Activated CD8-positive, alpha-beta T cell treated with anti-CD3 and anti-CD28 coated beads, Interleukin-2, amount 10 ng/mL, durations not matched to agents 7 days and 5 days (primary cell): Measurements from ENCODE around the gene IDI2. TPM values are rescaled to one million over a fixed set of nuclear protein-coding genes. Genes with fewer than 3 reads are reported as not detected.

Experiments used
- ATAC-seq: fragments of 150-1000 bp; cut with Tn5 transposase; one replicate; pipeline ENCODE4 v1.10.0; 2021; ENCODE audit warnings: moderate library complexity
- CTCF ChIA-PET: fragments of 350-600 bp; sonication (Branson Sonifier 250); formaldehyde crosslinking; loops from one replicate; lab custom pipeline; 2021; ENCODE audit warnings: antibody characterized with exemption; lab: Charles Lee
- POLR2A ChIA-PET: fragments of 350-600 bp; sonication (Branson Sonifier 250); formaldehyde crosslinking; loops from one replicate; lab custom pipeline; 2021; ENCODE audit warnings: antibody characterized with exemption; lab: Charles Lee
- DNase-seq: peaks from one replicate; pipeline ENCODE4 v3.0.0-alpha.2; 2020
- H3K27ac Mint-ChIP-seq: one replicate; pipeline ENCODE4 v1.8.0; 2021; ENCODE audit warnings: mild to moderate bottlenecking, mixed read lengths
- H3K27me3 Mint-ChIP-seq: one replicate; pipeline ENCODE4 v1.8.0; 2021; ENCODE audit warnings: low read depth, mixed read lengths
- H3K36me3 Mint-ChIP-seq: one replicate; pipeline ENCODE4 v1.8.0; 2021; ENCODE audit warnings: low read depth, mixed read lengths
- H3K4me1 Mint-ChIP-seq: one replicate; pipeline ENCODE4 v1.8.0; 2021; ENCODE audit warnings: low read depth, mixed read lengths
- H3K4me3 Mint-ChIP-seq: one replicate; pipeline ENCODE4 v1.8.0; 2021; ENCODE audit warnings: mild to moderate bottlenecking, mixed read lengths
- H3K9me3 Mint-ChIP-seq: one replicate; pipeline ENCODE4 v1.8.0; 2022; ENCODE audit warnings: mixed read lengths; ENCODE audit not compliant: insufficient read depth
- total RNA-seq, 2 experiments: library from RNA; stranded (reverse); gene quantifications; one replicate each; pipeline ENCODE4 v1.2.3, GENCODE V29; 2021

Gene IDI2
- total RNA-seq, 2 experiments from 2014 or later, result not detected

DNA sequence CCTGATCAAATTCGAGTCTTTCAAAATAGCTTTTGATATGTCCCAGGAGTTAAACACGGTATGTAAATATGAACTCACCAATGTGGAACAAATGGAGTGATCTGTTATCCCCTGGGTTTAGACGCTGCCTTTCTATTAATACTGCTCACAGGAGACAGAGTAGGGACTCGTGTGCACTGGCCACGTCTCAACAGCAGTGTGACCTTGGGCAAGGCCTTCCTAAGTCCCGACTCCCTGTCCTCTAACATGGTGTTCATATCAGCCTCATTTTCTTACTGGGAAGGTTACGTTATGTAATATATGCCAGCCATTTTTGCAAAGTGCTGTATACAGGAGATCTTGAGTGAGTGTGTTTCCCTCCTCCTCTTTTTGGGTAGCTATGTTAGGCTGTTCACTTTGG, 32.4 kb upstream of the IDI2 start:
- POLR2A ChIA-PET, result interaction anchor here (1.6 kb wide), 1 partner anchor 9 kb away, joined by 5 read pairs; the partner anchor contains the start of gene IDI1
- no peak for DNase-seq
- peaks cover 52% of the 10 kb centered on the region for H3K36me3 Mint-ChIP-seq
- no peaks in the 10 kb centered on the region for H3K27me3 Mint-ChIP-seq
- H3K4me3 Mint-ChIP-seq, result peak overlapping the region; percentile 97
- H3K27ac Mint-ChIP-seq, result peak overlapping the region; percentile 97
- H3K4me1 Mint-ChIP-seq, result peaks cover 79% of the 10 kb centered on the region
- CTCF ChIA-PET, result interaction anchor here (0.5 to 1.6 kb wide), 3 partner anchors 9 to 565 kb away, joined by 3 to 6 read pairs (median 3); partner anchors contain the start of gene IDI1
- H3K9me3 Mint-ChIP-seq, result no peaks in the 10 kb centered on the region
- ATAC-seq, result no peak

DNA sequence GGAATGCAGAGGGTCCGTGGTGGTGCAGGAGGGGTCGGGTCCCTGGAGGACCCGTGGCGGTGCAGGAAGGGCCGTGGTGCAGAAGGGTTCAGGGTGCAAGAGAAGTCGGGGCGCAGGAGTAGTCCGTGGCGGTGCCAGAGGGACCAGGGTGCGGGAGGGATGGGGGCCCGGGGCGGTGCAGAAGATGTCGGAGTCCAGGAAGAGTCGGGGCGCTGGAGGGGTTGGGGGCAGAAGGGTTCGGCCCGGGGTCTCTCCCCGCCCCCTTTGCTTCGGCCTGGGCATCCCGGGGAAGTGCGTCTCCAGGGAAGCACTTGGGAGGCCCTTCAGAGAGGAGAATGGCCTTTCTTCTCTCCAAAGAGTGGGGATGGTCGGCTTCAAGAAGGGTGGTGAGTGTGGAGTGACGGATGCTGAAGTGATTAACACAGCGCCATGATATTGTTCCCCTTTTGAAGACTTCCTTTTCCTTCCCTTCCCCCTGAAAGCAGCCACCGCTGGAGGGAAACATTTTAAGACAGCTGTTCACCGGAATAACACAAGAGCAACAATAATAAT, 31.5 kb upstream of the IDI2 start:
- DNase-seq, result no peak

DNA sequence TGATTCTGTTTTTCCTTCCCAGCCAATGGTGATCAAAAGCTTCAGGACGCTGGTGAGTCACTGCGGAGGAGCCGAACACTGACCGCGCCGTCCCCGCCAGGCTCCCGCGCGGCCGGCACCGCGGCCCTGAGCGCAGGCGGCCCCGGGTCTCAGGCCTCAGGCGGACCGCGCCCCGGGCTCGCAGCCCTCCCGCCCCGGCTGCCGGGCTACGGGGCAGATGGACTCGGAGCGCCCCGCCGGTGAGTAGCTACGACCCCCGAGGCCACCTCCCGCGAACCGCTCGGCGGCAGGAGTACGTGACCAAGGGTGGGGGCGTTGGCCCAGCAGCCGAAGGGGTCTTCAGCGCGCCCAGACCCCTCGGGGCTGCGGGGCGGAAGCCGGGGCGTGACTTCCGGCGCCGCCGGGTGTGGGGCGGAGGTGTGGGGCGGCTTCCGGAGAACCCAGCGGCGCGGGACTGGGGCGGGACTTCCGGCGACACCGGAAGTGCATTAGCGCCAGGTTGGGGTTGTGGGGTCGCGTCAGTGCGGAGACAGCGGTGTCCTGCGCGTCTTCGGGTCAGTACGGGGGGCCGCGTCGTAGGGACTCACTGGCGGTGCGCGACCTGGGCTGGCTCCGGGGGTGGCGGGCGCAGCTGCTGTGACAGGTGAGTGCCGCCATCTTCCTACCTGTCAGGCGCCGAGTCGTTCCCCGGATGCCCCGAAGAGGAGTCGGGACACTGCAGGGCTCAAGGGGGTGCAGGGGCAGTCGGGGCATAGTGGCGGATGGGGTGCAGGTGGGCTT, 30.9 kb upstream of the IDI2 start, which contains the start of gene WDR37:
Gene WDR37 (plus strand): TSS at position 60 of the 780 bp plus-strand sequence. CDS start 15,771 bp downstream, outside the sequence.
- Mint-ChIP-seq H3K9me3 (no peaks in the 10 kb centered on the region), H3K27ac (peak within 1 kb of the TSS; percentile 97), H3K27me3 (no peaks in the 10 kb centered on the region), H3K36me3 (peaks cover 58% of the 10 kb centered on the region), H3K4me3 (peak within 1 kb of the TSS; percentile 97), H3K4me1 (peaks cover 78% of the 10 kb centered on the region)
- DNase-seq (peak; percentile 91), ATAC-seq (peak; percentile 90)
- ChIA-PET CTCF (interaction anchor here (1.6 kb wide), 1 partner anchor 11 kb away, joined by 5 read pairs; no protein-coding TSS in a partner anchor), POLR2A (interaction anchor here (0.7 to 2.1 kb wide), 6 partner anchors 7 to 126 kb away, joined by 3 to 23 read pairs (median 4); partner anchors contain the start of genes GTPBP4, IDI1 and LARP4B)

More for the DNA sequence above, 31.5 kb upstream of the IDI2 start:
- H3K4me3 Mint-ChIP-seq, result peak overlapping the region; percentile 97
- CTCF ChIA-PET, result interaction anchor here (0.5 to 0.9 kb wide), 2 partner anchors 8 to 564 kb away, joined by 3 read pairs; partner anchors contain the start of gene IDI1
- POLR2A ChIA-PET, result interaction anchor here (1.6 to 2.1 kb wide), 2 partner anchors 8 to 13 kb away, joined by 5 to 23 read pairs; partner anchors contain the start of gene IDI1
- no peaks in the 10 kb centered on the region for H3K9me3 Mint-ChIP-seq
- peaks cover 57% of the 10 kb centered on the region for H3K36me3 Mint-ChIP-seq
- H3K27me3 Mint-ChIP-seq, result no peaks in the 10 kb centered on the region
- H3K27ac Mint-ChIP-seq, result peak overlapping the region; percentile 97
- peak; percentile 24 for ATAC-seq
- peaks cover 78% of the 10 kb centered on the region for H3K4me1 Mint-ChIP-seq

DNA sequence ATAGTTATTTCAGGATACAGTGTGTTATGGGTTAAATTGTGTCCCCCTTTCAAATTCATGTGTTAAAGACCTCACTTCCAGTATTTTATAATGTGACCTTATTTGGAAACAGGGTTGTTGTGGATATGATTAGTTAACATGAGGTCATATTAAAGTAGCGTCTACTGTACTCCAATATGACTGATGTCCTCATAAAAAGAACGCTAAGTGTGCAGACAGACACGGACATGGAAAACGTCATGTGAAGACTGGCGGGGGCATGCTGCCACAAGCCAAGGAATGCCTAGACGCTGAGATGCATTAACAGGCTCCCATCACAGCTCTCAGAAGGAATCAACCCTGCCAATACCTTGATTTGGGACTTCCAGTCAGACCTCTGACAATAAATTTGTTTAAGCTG, 29.0 kb upstream of the IDI2 start:
- ChIA-PET CTCF (interaction anchor here (1.6 kb wide), 1 partner anchor 10 kb away, joined by 5 read pairs; no protein-coding TSS in a partner anchor), POLR2A (interaction anchor here (0.6 kb wide), 1 partner anchor 62 kb away, joined by 3 read pairs; no protein-coding TSS in a partner anchor)
- H3K27me3 Mint-ChIP-seq, result no peaks in the 10 kb centered on the region
- no peak for DNase-seq
- peaks cover 56% of the 10 kb centered on the region for H3K36me3 Mint-ChIP-seq
- H3K27ac Mint-ChIP-seq, result peak overlapping the region; percentile 54
- ATAC-seq, result no peak
- H3K4me3 Mint-ChIP-seq, result peak overlapping the region; percentile 93
- no peaks in the 10 kb centered on the region for H3K9me3 Mint-ChIP-seq
- H3K4me1 Mint-ChIP-seq, result peaks cover 72% of the 10 kb centered on the region

DNA sequence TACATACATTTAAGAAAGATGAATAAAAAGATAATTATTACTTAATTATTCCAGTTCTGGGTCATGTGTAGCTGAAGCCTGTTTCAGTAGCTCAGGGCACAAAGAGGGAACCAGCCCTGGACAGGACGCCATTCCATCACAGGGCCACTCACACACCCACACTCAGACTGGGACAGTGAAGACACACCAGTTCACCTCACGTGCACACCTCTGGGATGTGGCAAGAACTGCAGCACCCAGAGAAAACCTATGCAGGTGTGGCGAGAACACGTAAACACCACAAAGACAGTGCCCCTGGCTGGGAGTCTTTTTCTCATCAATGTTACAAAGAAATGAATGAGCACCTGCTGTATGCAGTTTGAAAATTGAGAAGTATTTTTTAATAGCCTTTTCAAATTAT, 24.9 kb upstream of the IDI2 start:
- ATAC-seq (no peak), DNase-seq (peak; percentile 64)
- CTCF ChIA-PET, result interaction anchor here (1.1 kb wide), 1 partner anchor 15 kb away, joined by 3 read pairs; no protein-coding TSS in a partner anchor
- no peaks in the 10 kb centered on the region for H3K9me3 Mint-ChIP-seq
- H3K4me3 Mint-ChIP-seq, result peak overlapping the region; percentile 94
- peak overlapping the region; percentile 83 for H3K27ac Mint-ChIP-seq
- H3K36me3 Mint-ChIP-seq, result peaks cover 53% of the 10 kb centered on the region
- POLR2A ChIA-PET, result interaction anchor here (1.5 kb wide), 1 partner anchor 13 kb away, joined by 3 read pairs; no protein-coding TSS in a partner anchor
- H3K4me1 Mint-ChIP-seq, result peaks cover 65% of the 10 kb centered on the region
- no peaks in the 10 kb centered on the region for H3K27me3 Mint-ChIP-seq

DNA sequence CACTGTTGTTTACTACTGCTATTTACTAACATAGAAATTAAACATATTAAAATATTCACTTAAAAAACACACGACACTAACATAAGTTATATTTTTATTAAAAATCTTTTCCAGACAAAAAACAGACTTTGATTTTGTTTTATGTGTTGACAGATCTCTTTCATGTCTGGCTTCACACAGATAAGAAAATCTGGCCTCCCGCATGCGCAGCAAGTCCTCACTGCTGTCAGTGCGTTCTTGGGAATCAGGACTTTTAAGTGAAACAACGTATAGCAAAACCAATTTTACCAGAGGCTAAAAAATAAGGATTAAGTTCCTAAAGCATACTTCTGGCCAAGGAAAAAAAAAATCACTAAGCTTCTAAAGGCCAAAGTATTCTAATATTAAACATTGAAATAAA, 24.5 kb upstream of the IDI2 start:
- Mint-ChIP-seq H3K9me3 (no peaks in the 10 kb centered on the region), H3K36me3 (peaks cover 57% of the 10 kb centered on the region), H3K4me3 (peak overlapping the region; percentile 94), H3K27ac (peak overlapping the region; percentile 99), H3K4me1 (peaks cover 66% of the 10 kb centered on the region), H3K27me3 (no peaks in the 10 kb centered on the region)
- no peak for ATAC-seq
- DNase-seq, result no peak
- ChIA-PET CTCF (interaction anchor here (0.6 to 1.1 kb wide), 4 partner anchors 12 to 23 kb away, joined by 3 read pairs; no protein-coding TSS in a partner anchor), POLR2A (interaction anchor here (1.5 kb wide), 1 partner anchor 13 kb away, joined by 3 read pairs; no protein-coding TSS in a partner anchor)

DNA sequence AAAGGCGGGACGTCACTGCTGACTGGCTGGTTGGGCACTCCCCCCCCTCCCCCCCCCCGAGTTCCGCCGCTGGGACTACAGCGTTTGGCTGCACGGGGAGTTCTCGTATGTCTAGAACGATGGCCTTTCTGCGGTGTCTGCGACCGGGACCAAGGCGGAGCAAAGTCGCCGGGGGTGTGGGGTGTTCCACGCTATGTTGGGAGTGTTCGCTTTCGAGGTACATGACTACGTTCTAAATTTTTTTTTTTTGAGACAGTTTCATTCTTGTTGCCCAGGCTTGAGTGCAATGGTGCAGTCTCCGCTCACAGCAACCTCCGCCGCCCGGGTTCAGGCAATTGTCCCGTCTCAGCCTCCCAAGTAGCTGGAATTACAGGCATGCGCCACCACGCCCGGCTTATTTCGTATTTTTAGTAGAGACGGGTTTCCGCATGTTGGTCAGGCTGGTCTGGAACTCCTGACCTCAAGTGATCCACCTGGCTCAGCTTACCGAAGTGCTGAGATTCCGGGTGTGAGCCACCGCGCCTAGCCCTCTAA, 23.8 kb upstream of the IDI2 start:
- no peaks in the 10 kb centered on the region for H3K9me3 Mint-ChIP-seq
- ChIA-PET POLR2A (interaction anchor here (0.9 to 2.2 kb wide), 9 partner anchors 8 to 222 kb away, joined by 3 to 15 read pairs (median 4); partner anchors contain the start of gene LARP4B), CTCF (interaction anchor here (0.6 to 1.8 kb wide), 5 partner anchors 8 to 24 kb away, joined by 3 to 6 read pairs (median 3); no protein-coding TSS in a partner anchor)
- peak overlapping the region; percentile 99 for H3K27ac Mint-ChIP-seq
- peak overlapping the region; percentile 94 for H3K4me3 Mint-ChIP-seq
- H3K27me3 Mint-ChIP-seq, result no peaks in the 10 kb centered on the region
- ATAC-seq (no peak), DNase-seq (no peak)
- peaks cover 66% of the 10 kb centered on the region for H3K4me1 Mint-ChIP-seq
- H3K36me3 Mint-ChIP-seq, result peaks cover 61% of the 10 kb centered on the region

DNA sequence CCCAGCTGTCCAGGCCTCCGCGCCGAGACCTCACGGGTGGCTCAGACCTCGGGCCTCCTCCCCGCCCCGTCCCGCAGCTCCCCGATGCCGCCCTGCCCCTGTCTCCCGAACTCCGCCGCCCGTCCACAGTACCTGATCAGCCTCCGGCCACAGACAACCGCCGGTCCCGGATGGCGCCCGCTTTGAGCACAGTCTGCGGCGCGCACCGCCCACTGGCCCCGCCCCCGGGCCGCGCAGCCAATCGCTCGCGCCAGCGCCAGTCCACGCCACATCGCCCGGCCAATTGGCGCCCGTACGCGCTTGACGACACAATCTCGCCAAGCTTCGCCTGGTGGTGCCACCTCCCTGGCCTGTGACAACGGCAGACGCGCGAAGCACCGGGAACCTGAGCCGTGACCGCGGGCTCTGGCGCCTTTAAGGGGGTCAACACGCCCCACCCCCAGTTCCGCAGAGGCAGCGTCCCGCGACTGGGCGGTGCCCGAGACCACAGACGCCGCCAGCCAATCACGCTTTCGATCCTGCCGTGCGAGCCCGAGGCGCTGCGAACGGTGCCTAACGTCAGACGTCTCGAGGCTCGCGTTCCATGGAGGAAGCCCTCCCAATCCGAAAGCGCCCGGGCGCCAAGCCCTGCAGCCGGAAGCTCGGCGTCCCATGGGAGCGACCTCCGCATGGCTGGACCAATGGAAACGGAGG, 23.2 kb upstream of the IDI2 start, which contains the start of gene IDI1:
Gene IDI1 (minus strand): TSS at position 388 of the 693 bp plus-strand sequence. CDS start 116 bp downstream, at position 272.
- ATAC-seq, result peak; percentile 86
- Mint-ChIP-seq H3K4me1 (peaks cover 66% of the 10 kb centered on the region), H3K36me3 (peaks cover 64% of the 10 kb centered on the region), H3K4me3 (peak within 1 kb of the TSS; percentile 94), H3K27ac (peak within 1 kb of the TSS; percentile 99), H3K27me3 (no peaks in the 10 kb centered on the region), H3K9me3 (no peaks in the 10 kb centered on the region)
- POLR2A ChIA-PET, result interaction anchor here (0.7 to 2.2 kb wide), 11 partner anchors 9 to 221 kb away, joined by 3 to 15 read pairs (median 4); partner anchors contain the start of genes GTPBP4 and LARP4B
- DNase-seq, result peak; percentile 98
- CTCF ChIA-PET, result interaction anchor here (1.0 to 1.8 kb wide), 3 partner anchors 9 to 13 kb away, joined by 3 to 6 read pairs (median 3); no protein-coding TSS in a partner anchor

DNA sequence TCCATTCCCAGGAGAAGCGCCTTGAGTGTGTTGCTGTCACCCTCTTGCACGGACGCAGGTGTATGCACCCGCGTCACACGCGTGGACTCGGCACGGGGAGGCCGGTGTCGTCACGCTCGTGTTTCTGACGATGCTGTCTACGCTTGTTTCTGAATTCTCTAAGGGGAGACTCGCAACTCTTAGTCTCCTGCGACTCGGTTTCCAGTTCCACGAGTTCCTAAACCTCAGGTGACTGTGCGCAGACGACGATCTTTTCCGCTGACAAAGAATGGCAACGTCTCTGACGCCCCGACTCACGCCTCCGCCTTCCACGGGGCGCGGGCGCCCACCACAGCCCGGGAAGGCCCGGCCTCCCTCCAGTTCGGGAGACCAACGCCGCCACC, 22.7 kb upstream of the IDI2 start:
- ChIA-PET CTCF (interaction anchor here (1.8 kb wide), 1 partner anchor 11 kb away, joined by 6 read pairs; no protein-coding TSS in a partner anchor), POLR2A (interaction anchor here (0.6 to 2.2 kb wide), 9 partner anchors 11 to 221 kb away, joined by 3 to 15 read pairs (median 4); partner anchors contain the start of genes GTPBP4 and LARP4B)
- peaks cover 66% of the 10 kb centered on the region for H3K4me1 Mint-ChIP-seq
- no peaks in the 10 kb centered on the region for H3K27me3 Mint-ChIP-seq
- peaks cover 63% of the 10 kb centered on the region for H3K36me3 Mint-ChIP-seq
- ATAC-seq (peak; percentile 1), DNase-seq (peak; percentile 71)
- peak overlapping the region; percentile 94 for H3K4me3 Mint-ChIP-seq
- H3K9me3 Mint-ChIP-seq, result no peaks in the 10 kb centered on the region
- peak overlapping the region; percentile 99 for H3K27ac Mint-ChIP-seq

DNA sequence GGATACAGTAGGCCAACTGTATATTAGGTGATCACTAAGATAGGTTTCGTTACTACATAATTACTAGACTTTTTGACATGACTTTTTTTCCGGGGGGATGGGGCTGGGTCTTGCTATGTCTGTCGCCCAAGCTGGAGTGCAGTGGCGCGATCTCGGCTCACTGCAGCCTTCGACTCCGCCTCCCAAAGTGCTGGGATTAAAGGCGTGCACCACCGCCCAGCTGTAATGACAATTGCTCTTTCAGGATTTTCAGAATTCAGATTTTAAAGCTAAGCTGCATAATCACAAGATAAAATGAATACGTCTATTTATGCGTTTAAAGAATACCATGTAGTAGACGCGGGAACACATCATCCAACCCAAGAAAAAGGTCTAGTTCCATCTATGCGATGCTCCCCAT, 22.3 kb upstream of the IDI2 start:
- Mint-ChIP-seq H3K27ac (peak overlapping the region; percentile 99), H3K4me3 (peak overlapping the region; percentile 94), H3K36me3 (peaks cover 64% of the 10 kb centered on the region), H3K4me1 (peaks cover 67% of the 10 kb centered on the region), H3K9me3 (no peaks in the 10 kb centered on the region), H3K27me3 (no peaks in the 10 kb centered on the region)
- ChIA-PET POLR2A (interaction anchor here (0.6 to 2.2 kb wide), 6 partner anchors 11 to 187 kb away, joined by 3 to 15 read pairs (median 5); partner anchors contain the start of gene LARP4B), CTCF (interaction anchor here (1.8 kb wide), 1 partner anchor 11 kb away, joined by 6 read pairs; no protein-coding TSS in a partner anchor)
- DNase-seq (peak; percentile 39), ATAC-seq (no peak)
